Measurements from ENCODE around the gene USP8.

USP8 gene

DNA sequence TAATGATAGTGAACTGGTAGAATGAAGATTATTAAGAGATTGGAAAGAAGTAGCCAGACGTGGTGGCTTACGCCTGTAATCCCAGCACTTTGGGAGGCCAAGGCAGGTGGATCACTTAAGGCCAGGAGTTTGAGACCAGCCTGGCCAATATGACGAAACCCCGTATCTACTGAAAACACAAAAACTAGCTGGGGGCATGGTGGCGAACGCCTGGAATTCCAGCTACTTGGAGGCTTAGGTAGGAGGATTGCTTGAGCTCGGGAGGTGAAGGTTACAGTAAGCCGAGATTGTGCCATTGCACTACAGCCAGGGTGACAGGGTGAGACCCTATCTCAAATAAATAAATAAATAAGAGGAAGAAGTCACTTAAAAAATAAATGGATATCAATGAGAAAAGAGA lies 14.0 kb downstream of the USP8 start:
- Histone ChIP-seq H3K4me1 (ENCODE audit: control insufficient read depth in 1 of 2, insufficient read depth in 2 of 2, low read length in 2 of 2) (peaks cover 3 to 10% of the 10 kb centered on the region in 2 donors), H3K36me3 (ENCODE audit: control insufficient read depth in 1 of 2, insufficient read depth in 2 of 2, low read length in 2 of 2) (peaks cover 6 to 38% of the 10 kb centered on the region in 2 donors), H3K27ac (ENCODE audit: low read depth, low read length) (no peak overlapping the region), H3K27me3 (ENCODE audit: control insufficient read depth in 1 of 2, insufficient read depth in 2 of 2, low read length in 2 of 2) (no peaks in the 10 kb centered on the region), H3K9ac (ENCODE audit: low read depth in 1 of 2, low read length in 2 of 2) (no peak overlapping the region), H3K4me3 (ENCODE audit: low read depth in 1 of 2, low read length in 2 of 2) (no peak overlapping the region), H3K9me3 (ENCODE audit: control insufficient read depth in 1 of 2, low read length in 2 of 2) (no peaks in the 10 kb centered on the region)

GRCh38 chr15:50440932-50441331 lies 16.7 kb downstream of the USP8 start:
- H3K4me1 ChIP-seq (ENCODE audit: control insufficient read depth in 1 of 2, insufficient read depth in 2 of 2, low read length in 2 of 2) = peaks cover 0 to 2% of the 10 kb centered on the region in 2 donors
- no peak overlapping the region for H3K9ac ChIP-seq (ENCODE audit: low read depth in 1 of 2, low read length in 2 of 2)
- H3K36me3 ChIP-seq (ENCODE audit: control insufficient read depth in 1 of 2, insufficient read depth in 2 of 2, low read length in 2 of 2) = peaks cover 9 to 48% of the 10 kb centered on the region in 2 donors
- no peaks in the 10 kb centered on the region for H3K9me3 ChIP-seq (ENCODE audit: control insufficient read depth in 1 of 2, low read length in 2 of 2)
- no peak overlapping the region for H3K4me3 ChIP-seq (ENCODE audit: low read depth in 1 of 2, low read length in 2 of 2)
- H3K27ac ChIP-seq (ENCODE audit: low read depth, low read length) = no peak overlapping the region
- H3K27me3 ChIP-seq (ENCODE audit: control insufficient read depth in 1 of 2, insufficient read depth in 2 of 2, low read length in 2 of 2) = no peaks in the 10 kb centered on the region

- Histone ChIP-seq H3K4me3 (ENCODE audit: low read depth in 1 of 2, low read length in 2 of 2) (no peak overlapping the region), H3K9me3 (ENCODE audit: control insufficient read depth in 1 of 2, low read length in 2 of 2) (no peaks in the 10 kb centered on the region), H3K9ac (ENCODE audit: low read depth in 1 of 2, low read length in 2 of 2) (no peak overlapping the region), H3K36me3 (ENCODE audit: control insufficient read depth in 1 of 2, insufficient read depth in 2 of 2, low read length in 2 of 2) (peaks cover 18 to 48% of the 10 kb centered on the region in 2 donors), H3K27me3 (ENCODE audit: control insufficient read depth in 1 of 2, insufficient read depth in 2 of 2, low read length in 2 of 2) (no peaks in the 10 kb centered on the region), H3K27ac (ENCODE audit: low read depth, low read length) (no peak overlapping the region), H3K4me1 (ENCODE audit: control insufficient read depth in 1 of 2, insufficient read depth in 2 of 2, low read length in 2 of 2) (no peaks in the 10 kb centered on the region)
Measured at GRCh38 chr15:50452927-50453326, 28.7 kb downstream of the USP8 start.

- no peaks in the 10 kb centered on the region for H3K9me3 ChIP-seq (ENCODE audit: control insufficient read depth in 1 of 2, low read length in 2 of 2)
Measured at GRCh38 chr15:50458348-50459112, 34.3 kb downstream of the USP8 start.

DNA sequence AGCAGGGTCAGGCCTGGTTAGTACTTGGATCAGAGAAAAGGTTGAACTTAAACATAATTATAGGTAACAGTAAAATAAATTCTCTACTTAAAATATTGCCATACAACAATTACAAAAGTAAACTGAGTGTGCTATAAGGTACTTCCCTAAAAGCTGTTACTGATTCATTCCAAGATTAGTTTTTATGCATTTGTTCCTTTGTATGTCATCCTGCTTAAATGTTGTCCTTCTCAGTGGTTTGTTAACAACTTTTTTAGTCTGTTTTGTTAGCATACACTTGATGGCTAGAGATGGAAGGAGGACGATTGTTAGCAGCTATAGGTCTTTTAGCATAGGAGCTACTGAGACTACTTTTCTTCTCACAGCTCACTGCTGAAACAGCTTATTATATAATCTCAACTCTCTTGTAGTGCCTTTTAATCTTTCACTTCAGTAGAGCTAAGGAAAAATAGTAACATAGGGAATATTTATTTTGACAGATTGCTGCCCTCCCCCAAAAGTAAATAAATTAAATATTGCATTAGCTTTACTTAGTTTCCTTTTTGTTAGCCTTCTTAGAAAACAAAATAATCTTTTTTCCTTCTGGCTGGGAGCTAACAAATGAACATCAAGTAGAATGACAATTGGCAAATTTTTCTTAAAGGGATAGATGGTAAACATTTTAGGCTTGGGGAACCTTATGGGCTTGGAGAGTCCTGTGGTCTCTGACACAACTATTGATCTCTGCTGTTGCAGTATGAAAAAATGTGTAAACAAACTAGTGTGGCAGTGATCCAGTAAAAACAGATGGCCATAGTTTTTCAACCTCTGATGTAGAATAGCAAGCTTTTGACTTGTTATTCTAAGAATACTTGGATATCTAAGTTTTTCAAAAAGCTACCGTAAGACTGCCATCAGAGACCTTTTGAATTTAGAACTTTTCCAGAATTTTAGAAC lies 39.5 kb downstream of the USP8 start:
- Histone ChIP-seq H3K9me3 (ENCODE audit: control insufficient read depth in 1 of 2, low read length in 2 of 2) (no peaks in the 10 kb centered on the region), H3K36me3 (ENCODE audit: control insufficient read depth in 1 of 2, insufficient read depth in 2 of 2, low read length in 2 of 2) (peaks cover 13 to 58% of the 10 kb centered on the region in 2 donors), H3K27me3 (ENCODE audit: control insufficient read depth in 1 of 2, insufficient read depth in 2 of 2, low read length in 2 of 2) (no peaks in the 10 kb centered on the region), H3K27ac (ENCODE audit: low read depth, low read length) (no peak overlapping the region), H3K4me1 (ENCODE audit: control insufficient read depth in 1 of 2, insufficient read depth in 2 of 2, low read length in 2 of 2) (no peaks in the 10 kb centered on the region), H3K4me3 (ENCODE audit: low read depth in 1 of 2, low read length in 2 of 2) (no peak overlapping the region), H3K9ac (ENCODE audit: low read depth in 1 of 2, low read length in 2 of 2) (no peak overlapping the region)

More at GRCh38 chr15:50458348-50459112, 34.3 kb downstream of the USP8 start:
- Histone ChIP-seq H3K4me1 (ENCODE audit: control insufficient read depth in 1 of 2, insufficient read depth in 2 of 2, low read length in 2 of 2) (no peaks in the 10 kb centered on the region), H3K4me3 (ENCODE audit: low read depth in 1 of 2, low read length in 2 of 2) (no peak overlapping the region), H3K9ac (ENCODE audit: low read depth in 1 of 2, low read length in 2 of 2) (no peak overlapping the region), H3K27me3 (ENCODE audit: control insufficient read depth in 1 of 2, insufficient read depth in 2 of 2, low read length in 2 of 2) (no peaks in the 10 kb centered on the region), H3K27ac (ENCODE audit: low read depth, low read length) (no peak overlapping the region), H3K36me3 (ENCODE audit: control insufficient read depth in 1 of 2, insufficient read depth in 2 of 2, low read length in 2 of 2) (peaks cover 17 to 68% of the 10 kb centered on the region in 2 donors)

DNA sequence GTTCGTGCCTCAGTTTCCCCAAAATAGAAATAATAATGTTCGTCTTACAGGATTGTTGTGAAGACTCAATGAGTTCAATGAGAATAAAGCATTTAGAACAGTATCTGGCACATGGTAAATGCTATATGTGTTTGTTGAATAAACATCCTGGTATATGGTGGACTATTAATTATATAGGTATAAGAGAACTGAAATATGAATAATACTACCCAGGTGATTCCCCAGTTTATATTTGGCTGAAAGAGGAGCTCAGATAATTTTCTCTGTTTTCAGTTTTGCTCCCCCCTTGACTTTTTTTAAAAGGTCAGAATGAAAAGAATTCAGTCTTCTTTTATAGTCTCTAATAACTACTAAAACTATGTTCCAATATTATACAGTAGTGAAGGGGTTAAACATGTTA lies 46.9 kb downstream of the USP8 start:
- Histone ChIP-seq H3K9ac (ENCODE audit: low read depth in 1 of 2, low read length in 2 of 2) (no peak overlapping the region), H3K9me3 (ENCODE audit: control insufficient read depth in 1 of 2, low read length in 2 of 2) (no peaks in the 10 kb centered on the region), H3K36me3 (ENCODE audit: control insufficient read depth in 1 of 2, insufficient read depth in 2 of 2, low read length in 2 of 2) (peaks cover 8 to 39% of the 10 kb centered on the region in 2 donors), H3K27ac (ENCODE audit: low read depth, low read length) (no peak overlapping the region), H3K4me1 (ENCODE audit: control insufficient read depth in 1 of 2, insufficient read depth in 2 of 2, low read length in 2 of 2) (no peaks in the 10 kb centered on the region), H3K4me3 (ENCODE audit: low read depth in 1 of 2, low read length in 2 of 2) (no peak overlapping the region), H3K27me3 (ENCODE audit: control insufficient read depth in 1 of 2, insufficient read depth in 2 of 2, low read length in 2 of 2) (no peaks in the 10 kb centered on the region)

DNA sequence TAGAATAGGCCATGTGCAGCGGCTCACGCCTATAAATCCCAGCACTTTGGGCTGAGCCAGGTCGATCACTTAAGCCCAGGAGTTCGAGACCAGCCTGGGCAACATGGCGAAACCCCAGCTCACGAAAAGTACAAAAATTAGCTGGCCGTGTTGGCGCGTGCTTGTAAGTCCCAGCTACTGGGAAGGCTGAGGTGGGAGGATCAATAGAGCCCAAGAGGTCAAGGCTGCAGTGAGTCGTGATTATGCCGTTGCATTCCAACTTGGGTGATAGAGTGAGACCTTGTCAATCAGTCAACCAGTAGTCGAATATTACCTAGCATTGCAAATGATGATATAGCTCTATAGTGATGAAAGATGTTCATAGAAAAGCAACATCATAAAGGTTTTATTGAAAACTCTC lies 51.9 kb downstream of the USP8 start:
- H3K9ac ChIP-seq (ENCODE audit: low read depth in 1 of 2, low read length in 2 of 2) = no peak overlapping the region
- H3K27ac ChIP-seq (ENCODE audit: low read depth, low read length) = no peak overlapping the region
- no peaks in the 10 kb centered on the region for H3K27me3 ChIP-seq (ENCODE audit: control insufficient read depth in 1 of 2, insufficient read depth in 2 of 2, low read length in 2 of 2)
- no peaks in the 10 kb centered on the region for H3K4me1 ChIP-seq (ENCODE audit: control insufficient read depth in 1 of 2, insufficient read depth in 2 of 2, low read length in 2 of 2)
- no peaks in the 10 kb centered on the region for H3K9me3 ChIP-seq (ENCODE audit: control insufficient read depth in 1 of 2, low read length in 2 of 2)
- peaks cover 16 to 60% of the 10 kb centered on the region in 2 donors for H3K36me3 ChIP-seq (ENCODE audit: control insufficient read depth in 1 of 2, insufficient read depth in 2 of 2, low read length in 2 of 2)
- H3K4me3 ChIP-seq (ENCODE audit: low read depth in 1 of 2, low read length in 2 of 2) = no peak overlapping the region

GRCh38 chr15:50484781-50485180 lies 60.6 kb downstream of the USP8 start:
- H3K27me3 ChIP-seq (ENCODE audit: control insufficient read depth in 1 of 2, insufficient read depth in 2 of 2, low read length in 2 of 2) = no peaks in the 10 kb centered on the region
- H3K36me3 ChIP-seq (ENCODE audit: control insufficient read depth in 1 of 2, insufficient read depth in 2 of 2, low read length in 2 of 2) = peaks cover 3 to 59% of the 10 kb centered on the region in 2 donors
- H3K27ac ChIP-seq (ENCODE audit: low read depth, low read length) = no peak overlapping the region
- H3K4me1 ChIP-seq (ENCODE audit: control insufficient read depth in 1 of 2, insufficient read depth in 2 of 2, low read length in 2 of 2) = no peaks in the 10 kb centered on the region
- no peaks in the 10 kb centered on the region for H3K9me3 ChIP-seq (ENCODE audit: control insufficient read depth in 1 of 2, low read length in 2 of 2)
- no peak overlapping the region for H3K4me3 ChIP-seq (ENCODE audit: low read depth in 1 of 2, low read length in 2 of 2)
- no peak overlapping the region for H3K9ac ChIP-seq (ENCODE audit: low read depth in 1 of 2, low read length in 2 of 2)

DNA sequence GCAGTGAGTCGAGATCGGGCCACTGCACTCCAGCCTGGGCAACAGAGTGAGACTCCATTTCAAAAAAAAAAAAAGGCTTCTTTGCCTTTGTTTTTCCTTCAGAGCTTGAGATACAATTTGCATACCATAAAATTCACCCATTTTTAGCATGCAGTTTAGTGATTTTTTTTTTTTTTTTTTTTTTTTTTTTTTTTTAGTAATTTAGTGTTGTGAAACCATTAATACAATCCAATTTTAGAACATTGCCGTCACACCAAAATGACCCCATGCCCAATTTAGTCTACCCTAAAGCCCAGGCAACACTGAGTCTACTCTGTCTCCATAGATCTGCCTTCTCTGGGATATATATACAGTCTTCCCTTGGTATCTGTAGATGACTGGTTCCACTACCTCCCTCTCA lies 61.2 kb downstream of the USP8 start:
- Histone ChIP-seq H3K27ac (ENCODE audit: low read depth, low read length) (no peak overlapping the region), H3K9ac (ENCODE audit: low read depth in 1 of 2, low read length in 2 of 2) (no peak overlapping the region), H3K36me3 (ENCODE audit: control insufficient read depth in 1 of 2, insufficient read depth in 2 of 2, low read length in 2 of 2) (peaks cover 6 to 59% of the 10 kb centered on the region in 2 donors)

DNA sequence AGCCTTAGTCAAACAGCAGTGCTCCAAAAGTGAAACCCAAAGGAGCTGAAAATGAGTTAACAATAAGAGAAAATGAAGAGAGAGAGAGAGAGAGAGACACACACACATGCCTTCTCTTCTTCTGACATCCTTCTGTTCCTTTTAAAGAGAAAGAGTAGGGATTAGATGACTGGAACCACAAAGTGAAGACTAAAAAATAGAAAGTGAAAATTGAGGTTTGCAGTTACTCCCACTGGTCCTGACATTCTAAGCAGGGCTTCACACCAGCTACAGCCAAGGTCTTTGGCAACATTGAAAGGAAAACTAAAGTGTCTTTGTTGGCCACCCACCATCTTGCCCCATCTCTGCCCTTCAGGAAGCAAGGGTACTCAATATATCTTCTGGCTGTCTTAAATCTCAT lies 63.1 kb downstream of the USP8 start:
- Histone ChIP-seq H3K27ac (ENCODE audit: low read depth, low read length) (no peak overlapping the region), H3K4me3 (ENCODE audit: low read depth in 1 of 2, low read length in 2 of 2) (no peak overlapping the region), H3K36me3 (ENCODE audit: control insufficient read depth in 1 of 2, insufficient read depth in 2 of 2, low read length in 2 of 2) (peaks cover 13 to 63% of the 10 kb centered on the region in 2 donors)

More for the DNA sequence above, 61.2 kb downstream of the USP8 start:
- no peaks in the 10 kb centered on the region for H3K4me1 ChIP-seq (ENCODE audit: control insufficient read depth in 1 of 2, insufficient read depth in 2 of 2, low read length in 2 of 2)
- no peak overlapping the region for H3K4me3 ChIP-seq (ENCODE audit: low read depth in 1 of 2, low read length in 2 of 2)
- H3K9me3 ChIP-seq (ENCODE audit: control insufficient read depth in 1 of 2, low read length in 2 of 2) = no peaks in the 10 kb centered on the region
- H3K27me3 ChIP-seq (ENCODE audit: control insufficient read depth in 1 of 2, insufficient read depth in 2 of 2, low read length in 2 of 2) = no peaks in the 10 kb centered on the region

More for the DNA sequence above, 63.1 kb downstream of the USP8 start:
- Histone ChIP-seq H3K27me3 (ENCODE audit: control insufficient read depth in 1 of 2, insufficient read depth in 2 of 2, low read length in 2 of 2) (no peaks in the 10 kb centered on the region), H3K9ac (ENCODE audit: low read depth in 1 of 2, low read length in 2 of 2) (no peak overlapping the region), H3K4me1 (ENCODE audit: control insufficient read depth in 1 of 2, insufficient read depth in 2 of 2, low read length in 2 of 2) (no peaks in the 10 kb centered on the region), H3K9me3 (ENCODE audit: control insufficient read depth in 1 of 2, low read length in 2 of 2) (no peaks in the 10 kb centered on the region)
